IMR-90 (cell line): ENCODE results near the gene B3GAT3. TPM values are rescaled to one million over a fixed set of nuclear protein-coding genes. Genes with fewer than 3 reads are reported as not detected.

Source experiments
- ATAC-seq: fragments of 200-7000 bp; cut with Tn5 transposase; 2 replicates; pipeline ENCODE4 v1.9.1; 2020; ENCODE audit warnings: low read depth, mild to moderate bottlenecking, moderate library complexity
- BruUV-seq: library from RNA; stranded (reverse); fragments of 400-500 nt; replicated peaks from 2 replicates; lab custom pipeline; 2021; lab: Mats Ljungman, UMichigan
- CTCF ChIA-PET: fragments of 300-600 bp; formaldehyde crosslinking; extraction: SDS; loops from one replicate; lab custom pipeline; 2021; ENCODE audit warnings: antibody characterized with exemption; lab: Yijun Ruan, JAX
- POLR2A ChIA-PET: fragments of 300-600 bp; sonication (Branson Sonifier 250); formaldehyde crosslinking; loops from one replicate; lab custom pipeline; 2022; ENCODE audit warnings: antibody characterized with exemption; ENCODE audit not compliant: unreplicated experiment; lab: Charles Lee
- DNase-seq: peaks from one replicate; pipeline ENCODE4 v3.0.0; 2013
- H2AFZ ChIP-seq: replicated peaks from 2 replicates; pipeline ENCODE3; 2013; ENCODE audit warnings: low read length, mild to moderate bottlenecking; ENCODE audit not compliant: poor library complexity
- H2AK5ac ChIP-seq: 2 replicates; pipeline ENCODE4 v1.6.1; 2013; ENCODE audit warnings: low read depth, low read length, inconsistent platforms
- H2AK9ac ChIP-seq: replicated peaks from 2 replicates; pipeline ENCODE3; 2013; ENCODE audit warnings: mild to moderate bottlenecking, low read depth, low read length, moderate library complexity; ENCODE audit not compliant: poor library complexity
- H2BK120ac ChIP-seq: 2 replicates; pipeline ENCODE4 v1.6.1; 2013; ENCODE audit warnings: low read depth, low read length, inconsistent platforms
- H2BK15ac ChIP-seq: 3 replicates; pipeline ENCODE4 v1.6.1; 2013; ENCODE audit warnings: low read depth, low read length, inconsistent platforms
- H2BK20ac ChIP-seq: 2 replicates; pipeline ENCODE4 v1.6.1; 2013; ENCODE audit warnings: low read depth, mild to moderate bottlenecking, inconsistent platforms, low read length, moderate library complexity
- H2BK5ac ChIP-seq: 2 replicates; pipeline ENCODE4 v1.6.1; 2013; ENCODE audit warnings: mild to moderate bottlenecking, low read depth, low read length, inconsistent platforms; ENCODE audit not compliant: poor library complexity, severe bottlenecking
- H3K14ac ChIP-seq: replicated peaks from 2 replicates; pipeline ENCODE4 v1.6.1; 2013; ENCODE audit warnings: low read depth, low read length, inconsistent platforms
- H3K18ac ChIP-seq: 2 replicates; pipeline ENCODE4 v1.6.1; 2013; ENCODE audit warnings: low read depth, low read length, control low read depth
- H3K23ac ChIP-seq: 2 replicates; pipeline ENCODE4 v1.6.1; 2013; ENCODE audit warnings: low read depth, low read length, inconsistent platforms
- H3K27ac ChIP-seq: 2 replicates; pipeline ENCODE4 v1.5.1; 2013; ENCODE audit warnings: mild to moderate bottlenecking, control low read depth, low read length; ENCODE audit not compliant: insufficient read depth
- H3K27me3 ChIP-seq: 2 replicates; pipeline ENCODE4 v1.6.1; 2013; ENCODE audit warnings: low read length; ENCODE audit not compliant: control insufficient read depth, insufficient read depth
- H3K36me3 ChIP-seq: 2 replicates; pipeline ENCODE4 v1.6.1; 2013; ENCODE audit warnings: low read length, mixed read lengths; ENCODE audit not compliant: control insufficient read depth, insufficient read depth
- H3K4ac ChIP-seq: 2 replicates; pipeline ENCODE4 v1.6.1; 2013; ENCODE audit warnings: low read depth, low read length, inconsistent platforms
- H3K4me1 ChIP-seq: 2 replicates; pipeline ENCODE4 v1.6.1; 2013; ENCODE audit warnings: low read length, mixed read lengths; ENCODE audit not compliant: control insufficient read depth, insufficient read depth
- H3K4me2 ChIP-seq: 2 replicates; pipeline ENCODE4 v1.6.1; 2013; ENCODE audit warnings: low read depth, mild to moderate bottlenecking, control low read depth, low read length, moderate library complexity
- H3K4me3 ChIP-seq: 2 replicates; pipeline ENCODE4 v1.5.1; 2013; ENCODE audit warnings: low read depth, mild to moderate bottlenecking, control low read depth, low read length, moderate library complexity; ENCODE audit not compliant: insufficient read depth
- H3K56ac ChIP-seq: 2 replicates; pipeline ENCODE4 v1.6.1; 2013; ENCODE audit warnings: low read length, inconsistent platforms; ENCODE audit not compliant: insufficient read depth; ENCODE audit errors: extremely low read depth
- H3K79me1 ChIP-seq, 2 experiments: 2 replicates each; pipeline ENCODE4 v1.6.1; 2013; ENCODE audit warnings: low read length in 2 of 2, inconsistent platforms in 1 of 2, low read depth in 1 of 2
- H3K9ac ChIP-seq: 2 replicates; pipeline ENCODE4 v1.6.1; 2013; ENCODE audit warnings: low read depth, low read length, control low read depth
- H3K9me1 ChIP-seq: 2 replicates; pipeline ENCODE4 v1.6.1; 2013; ENCODE audit warnings: low read length, inconsistent platforms; ENCODE audit not compliant: insufficient read depth
- H3K9me3 ChIP-seq: 2 replicates; pipeline ENCODE4 v1.6.1; 2013; ENCODE audit warnings: low read length; ENCODE audit not compliant: control insufficient read depth, insufficient read depth
- H4K20me1 ChIP-seq: 2 replicates; pipeline ENCODE4 v1.6.1; 2013; ENCODE audit warnings: low read length, inconsistent platforms; ENCODE audit not compliant: insufficient read depth
- H4K5ac ChIP-seq: 2 replicates; pipeline ENCODE4 v1.6.1; 2013; ENCODE audit warnings: mild to moderate bottlenecking, low read depth, low read length, control low read depth
- H4K8ac ChIP-seq, 2 experiments: 2 replicates each; pipeline ENCODE4 v1.6.1; 2013; ENCODE audit warnings: low read depth in 2 of 2, low read length in 2 of 2, control low read depth in 1 of 2, inconsistent platforms in 1 of 2
- H4K91ac ChIP-seq: 2 replicates; pipeline ENCODE4 v1.6.1; 2013; ENCODE audit warnings: low read depth, low read length, inconsistent platforms; ENCODE audit not compliant: insufficient read depth
- CHD1 ChIP-seq: IDR thresholded peaks from 2 replicates; pipeline ENCODE4 v1.6.1; 2012; ENCODE audit warnings: low read depth, low read length, improper control_type of control experiment
- CTCF ChIP-seq: conservative IDR thresholded peaks from 2 replicates; pipeline ENCODE4 v1.5.1; 2012; ENCODE audit warnings: mild to moderate bottlenecking, low read depth, low read length, improper control_type of control experiment
- FOS ChIP-seq: fragments of 150-350 bp; IDR thresholded peaks from 2 replicates; pipeline ENCODE4 v1.6.1; 2016; ENCODE audit warnings: low read depth, low read length
- MXI1 ChIP-seq: IDR thresholded peaks from 2 replicates; pipeline ENCODE4 v1.6.1; 2012; ENCODE audit warnings: low read depth, mild to moderate bottlenecking, low read length, moderate library complexity, borderline replicate concordance
- NFE2L2 ChIP-seq: fragments of 150-350 bp; IDR thresholded peaks from 2 replicates; pipeline ENCODE4 v1.6.1; 2016; ENCODE audit warnings: low read depth, mild to moderate bottlenecking, low read length
- WGBS, 2 experiments: methylation state at CpG; one replicate each; pipeline versions ENCODE4 v1.1.5 to v1.1.7; 2013; ENCODE audit warnings: missing lambda C conversion rate in 2 of 2; ENCODE audit not compliant: insufficient read length in 1 of 2; ENCODE audit errors: extremely low coverage in 2 of 2; 5-methylcytosine and 5-hydroxymethylcytosine counted together
- dilution Hi-C: fragments of 300-500 bp; cut with HindIII; formaldehyde crosslinking; loops from one replicate; pipeline ENCODE4 v1.14.3; 2018; ENCODE audit warnings: low sequenced_read_pairs; ENCODE audit not compliant: unreplicated experiment
- in situ Hi-C: fragments of 300-500 bp; cut with MboI; formaldehyde crosslinking; loops from 3 replicates; pipeline ENCODE4 v1.14.3; 2019; ENCODE audit warnings: low sequenced_read_pairs, inconsistent platforms, mixed read lengths
- intact Hi-C: fragments of 100-400 bp; cut with micrococcal nuclease; formaldehyde crosslinking; loops from 2 replicates; pipeline ENCODE4 v1.10.0; 2022
- polyA plus RNA-seq, 3 experiments: library from polyadenylated mRNA; depleted of rRNA; stranded (reverse); fragments of >200 nt; gene quantifications; 2 replicates each; pipeline ENCODE4 v1.2.3, GENCODE V29; 2012; ENCODE audit warnings: low replicate concordance in 1 of 3
- total RNA-seq: library from RNA; depleted of rRNA; stranded (reverse); fragments of >200 nt; gene quantifications from 2 replicates; pipeline ENCODE4 v1.2.3, GENCODE V29; 2012

The B3GAT3 gene
- total and polyA plus RNA-seq, 2 of the 4 experiments (the other 2 are of a cell fraction), result 10.4 to 38.4 TPM

- Histone ChIP-seq H3K18ac (no peak overlapping the region), H3K14ac (no peak overlapping the region), H2BK15ac (no peak overlapping the region), H3K4me1 (peaks cover 10% of the 10 kb centered on the region), H3K56ac (no peak overlapping the region), H2AFZ (no peak overlapping the region), H2BK20ac (no peak overlapping the region), H4K8ac (no peak overlapping the region), H4K5ac (no peak overlapping the region), H2BK120ac (no peak overlapping the region), H3K27ac (no peak overlapping the region), H4K20me1 (peaks cover 11% of the 10 kb centered on the region), H3K27me3 (no peaks in the 10 kb centered on the region), H4K91ac (no peak overlapping the region), H3K4me2 (no peak overlapping the region), H3K4ac (no peak overlapping the region), H2AK5ac (no peak overlapping the region), H3K9me1 (no peaks in the 10 kb centered on the region), H2AK9ac (no peak overlapping the region), H3K36me3 (peaks cover 28% of the 10 kb centered on the region), H3K23ac (no peak overlapping the region), H3K9me3 (no peaks in the 10 kb centered on the region), H2BK5ac (no peak overlapping the region), H3K9ac (no peak overlapping the region), H3K79me1 (peaks cover 19 to 25% of the 10 kb centered on the region in 2 experiments), H3K4me3 (no peak overlapping the region)
- dilution Hi-C loops, result no loop called here
- in situ Hi-C loops, result no loop called here
- TF ChIP-seq CHD1, result no peak
- peak; percentile 50; the same call in 1 of the 2 replicates for TF ChIP-seq MXI1
- no peak for TF ChIP-seq FOS
- no peak for TF ChIP-seq CTCF
- TF ChIP-seq NFE2L2, result no peak
- intact Hi-C loops, result loop anchor here (5.0 kb wide), 1 partner anchor 248 kb away; no protein-coding TSS in a partner anchor
- ChIA-PET CTCF (no interaction called here), POLR2A (no interaction called here)
- DNase-seq (no peak), ATAC-seq (no peak)
- WGBS, 2 experiments, result 89% methylated on average over 5 of the region's 8 CpGs; no CpG with 5 or more reads in 1 of the 2 experiments
- BruUV-seq, result no TSS peak
Measured at GRCh38 chr11:62614275-62614674, 7.5 kb downstream of the B3GAT3 start.
